HEK293 (cell line): ENCODE measurements around the gene TNFRSF14.

ENCODE experiments used
- CTCF ChIA-PET: fragments of 350-600 bp; formaldehyde crosslinking; extraction: SDS; loops from one replicate; lab custom pipeline; 2021; ENCODE audit warnings: antibody characterized with exemption; lab: Yijun Ruan, JAX
- POLR2A ChIA-PET: fragments of 300-600 bp; formaldehyde crosslinking; extraction: SDS; loops from one replicate; lab custom pipeline; 2020; ENCODE audit warnings: antibody characterized with exemption, inconsistent platforms; lab: Yijun Ruan, JAX
- H3K27ac ChIP-seq: fragments of 200-500 bp; sonication (Bioruptor generic); 2 replicates; pipeline ENCODE4 v1.5.1; 2014; ENCODE audit warnings: low read depth, low read length, control low read depth, inconsistent platforms; ENCODE audit errors: extremely low read depth
- H3K36me3 ChIP-seq, 2 experiments: fragments of 200-500 bp in 1 of 2; sonication (Bioruptor generic) in 1 of 2; 1 replicate in 1 of 2; 2 replicates in 1 of 2; pipeline ENCODE4 v1.5.1; 2014 to 2017; ENCODE audit warnings: inconsistent platforms in 2 of 2, low read length in 2 of 2; ENCODE audit not compliant: control insufficient read depth in 2 of 2, insufficient read depth in 1 of 2
- H3K4me1 ChIP-seq: fragments of 200-500 bp; sonication (Bioruptor generic); 2 replicates; pipeline ENCODE4 v1.5.1; 2014; ENCODE audit warnings: mild to moderate bottlenecking, low read length, inconsistent platforms; ENCODE audit not compliant: control insufficient read depth, insufficient read depth
- H3K4me3 ChIP-seq: 2 replicates; pipeline ENCODE4 v1.5.1; 2011; ENCODE audit warnings: low read depth, mild to moderate bottlenecking, control low read depth, low read length, moderate library complexity
- H3K9me3 ChIP-seq: fragments of 200-500 bp; sonication (Bioruptor generic); 2 replicates; pipeline ENCODE4 v1.5.1; 2014; ENCODE audit warnings: low read depth, low read length, inconsistent platforms; ENCODE audit not compliant: control insufficient read depth, insufficient read depth
- EGR2 ChIP-seq: fragments of 450-650 bp; formaldehyde crosslinking; IDR thresholded peaks from 2 replicates; pipeline ENCODE4 v1.5.1; 2016; ENCODE audit warnings: low read depth, missing biosample characterization, missing genetic modification characterization
- FEZF1 ChIP-seq: fragments of 450-650 bp; formaldehyde crosslinking; IDR thresholded peaks from 2 replicates; pipeline ENCODE4 v1.5.1; 2016; ENCODE audit warnings: missing biosample characterization, missing genetic modification characterization
- GLIS1 ChIP-seq: fragments of 450-650 bp; formaldehyde crosslinking; IDR thresholded peaks from 2 replicates; pipeline ENCODE4 v1.5.1; 2016; ENCODE audit warnings: missing biosample characterization, missing genetic modification characterization
- GLIS2 ChIP-seq: fragments of 450-650 bp; formaldehyde crosslinking; IDR thresholded peaks from 2 replicates; pipeline ENCODE4 v1.5.1; 2016; ENCODE audit warnings: missing biosample characterization, missing genetic modification characterization
- KLF17 ChIP-seq: fragments of 450-650 bp; formaldehyde crosslinking; IDR thresholded peaks from 2 replicates; pipeline ENCODE4 v1.5.1; 2016; ENCODE audit warnings: missing biosample characterization, missing genetic modification characterization
- OSR2 ChIP-seq: fragments of 450-650 bp; formaldehyde crosslinking; IDR thresholded peaks from 2 replicates; pipeline ENCODE4 v1.5.1; 2016; ENCODE audit warnings: missing biosample characterization, missing genetic modification characterization
- OVOL3 ChIP-seq: fragments of 450-650 bp; formaldehyde crosslinking; IDR thresholded peaks from 2 replicates; pipeline ENCODE4 v1.5.1; 2016; ENCODE audit warnings: missing biosample characterization, missing genetic modification characterization
- PRDM6 ChIP-seq: fragments of 450-650 bp; formaldehyde crosslinking; IDR thresholded peaks from 2 replicates; pipeline ENCODE4 v1.5.1; 2017; ENCODE audit warnings: missing biosample characterization, missing genetic modification characterization
- YY1 ChIP-seq: fragments of 450-650 bp; formaldehyde crosslinking; IDR thresholded peaks from 2 replicates; pipeline ENCODE4 v1.5.1; 2018; ENCODE audit warnings: missing biosample characterization, missing genetic modification characterization
- ZFP41 ChIP-seq: fragments of 450-650 bp; formaldehyde crosslinking; IDR thresholded peaks from 2 replicates; pipeline ENCODE4 v1.5.1; 2016; ENCODE audit warnings: missing biosample characterization, missing genetic modification characterization, borderline replicate concordance
- ZIC2 ChIP-seq: fragments of 450-650 bp; formaldehyde crosslinking; IDR thresholded peaks from 2 replicates; pipeline ENCODE4 v1.5.1; 2016; ENCODE audit warnings: missing biosample characterization, missing genetic modification characterization
- ZNF121 ChIP-seq: fragments of 450-650 bp; formaldehyde crosslinking; IDR thresholded peaks from 2 replicates; pipeline ENCODE4 v1.5.1; 2016; ENCODE audit warnings: missing biosample characterization, missing genetic modification characterization
- ZNF146 ChIP-seq: fragments of 450-650 bp; formaldehyde crosslinking; IDR thresholded peaks from 2 replicates; pipeline ENCODE4 v1.5.1; 2016; ENCODE audit warnings: missing biosample characterization, missing genetic modification characterization
- ZNF2 ChIP-seq: fragments of 450-650 bp; formaldehyde crosslinking; IDR thresholded peaks from 2 replicates; pipeline ENCODE4 v1.5.1; 2016; ENCODE audit warnings: missing biosample characterization, missing genetic modification characterization
- ZNF24 ChIP-seq: fragments of 450-650 bp; formaldehyde crosslinking; IDR thresholded peaks from 2 replicates; pipeline ENCODE4 v1.5.1; 2016; ENCODE audit warnings: missing biosample characterization, missing genetic modification characterization
- ZNF341 ChIP-seq: fragments of 450-650 bp; formaldehyde crosslinking; IDR thresholded peaks from 2 replicates; pipeline ENCODE4; 2016; ENCODE audit warnings: low read depth, missing biosample characterization, missing genetic modification characterization
- ZNF354C ChIP-seq: fragments of 450-650 bp; formaldehyde crosslinking; IDR thresholded peaks from 2 replicates; pipeline ENCODE4 v1.5.1; 2016; ENCODE audit warnings: missing biosample characterization, missing genetic modification characterization, low read depth, borderline replicate concordance
- ZNF423 ChIP-seq: fragments of 450-650 bp; formaldehyde crosslinking; IDR thresholded peaks from 2 replicates; pipeline ENCODE4 v1.5.1; 2016; ENCODE audit warnings: missing biosample characterization, missing genetic modification characterization
- ZNF623 ChIP-seq: fragments of 450-650 bp; formaldehyde crosslinking; IDR thresholded peaks from 2 replicates; pipeline ENCODE4 v1.5.1; 2016; ENCODE audit warnings: missing biosample characterization, missing genetic modification characterization
- ZNF624 ChIP-seq: fragments of 450-650 bp; formaldehyde crosslinking; IDR thresholded peaks from 2 replicates; pipeline ENCODE4 v1.5.1; 2017; ENCODE audit warnings: missing biosample characterization, missing genetic modification characterization
- ZNF629 ChIP-seq: fragments of 450-650 bp; formaldehyde crosslinking; IDR thresholded peaks from 2 replicates; pipeline ENCODE4 v1.5.1; 2017; ENCODE audit warnings: missing biosample characterization, missing genetic modification characterization
- ZNF658 ChIP-seq: fragments of 450-650 bp; formaldehyde crosslinking; IDR thresholded peaks from 2 replicates; pipeline ENCODE4; 2016; ENCODE audit warnings: missing biosample characterization, missing genetic modification characterization
- ZNF704 ChIP-seq: fragments of 450-650 bp; formaldehyde crosslinking; IDR thresholded peaks from 2 replicates; pipeline ENCODE4 v1.5.1; 2016; ENCODE audit warnings: missing biosample characterization, missing genetic modification characterization
- ZNF747 ChIP-seq: fragments of 450-650 bp; formaldehyde crosslinking; IDR thresholded peaks from 2 replicates; pipeline ENCODE4 v1.5.1; 2016; ENCODE audit warnings: missing biosample characterization, missing genetic modification characterization
- ZNF791 ChIP-seq: fragments of 450-650 bp; formaldehyde crosslinking; IDR thresholded peaks from 2 replicates; pipeline ENCODE4 v1.5.1; 2016; ENCODE audit warnings: missing biosample characterization, missing genetic modification characterization
- ZSCAN23 ChIP-seq: fragments of 450-650 bp; formaldehyde crosslinking; IDR thresholded peaks from 2 replicates; pipeline ENCODE4 v1.5.1; 2016; ENCODE audit warnings: missing biosample characterization, missing genetic modification characterization

Gene TNFRSF14

GRCh38 chr1:2541619-2542245 lies 14.4 kb upstream of the TNFRSF14 start (continued):
- TF ChIP-seq ZSCAN23: no peak
- no peak for TF ChIP-seq ZNF121
- TF ChIP-seq ZNF747 (tag by site-specific recombination): no peak
- 0 out of 2 replicates have a peak, but pooled peaks have one; percentile 16 for TF ChIP-seq ZNF146 (tag by site-specific recombination)
- TF ChIP-seq ZNF24: no peak
- peak; percentile 51 for TF ChIP-seq GLIS2 (tag by site-specific recombination)
- no peak for TF ChIP-seq ZNF704 (tag by site-specific recombination)
- TF ChIP-seq ZIC2 (tag by site-specific recombination): peak; percentile 99
- no peak for TF ChIP-seq ZNF354C
- TF ChIP-seq OSR2 (tag by site-specific recombination): peak; percentile 83
- peak; percentile 31; the same call in 1 of the 2 replicates for TF ChIP-seq KLF17
- peak; percentile 87; the same call in 1 of the 2 replicates for TF ChIP-seq PRDM6 (tag by site-specific recombination)
- no peak for TF ChIP-seq ZNF341 (tag by site-specific recombination)
- TF ChIP-seq YY1 (tag by site-specific recombination): 0 out of 2 replicates have a peak, but pooled peaks have one; percentile 34
- 0 out of 2 replicates have a peak, but pooled peaks have one; percentile 8 for TF ChIP-seq EGR2
- no peak for TF ChIP-seq ZNF658 (tag by site-specific recombination)
- 0 out of 2 replicates have a peak, but pooled peaks have one; percentile 19 for TF ChIP-seq ZNF2
- no peak for TF ChIP-seq OVOL3 (tag by site-specific recombination)
- peak; percentile 22; the same call in 1 of the 2 replicates for TF ChIP-seq ZNF623 (tag by site-specific recombination)
- peak; percentile 91 for TF ChIP-seq GLIS1 (tag by site-specific recombination)
- no peak for TF ChIP-seq ZNF791
- 0 out of 2 replicates have a peak, but pooled peaks have one; percentile 15 for TF ChIP-seq ZNF629
- TF ChIP-seq FEZF1 (tag by site-specific recombination): no peak
- 0 out of 2 replicates have a peak, but pooled peaks have one; percentile 18 for TF ChIP-seq ZNF624 (tag by site-specific recombination)
- peak; percentile 50 for TF ChIP-seq ZNF423 (tag by site-specific recombination)

GRCh38 chr1:2542246-2542915 lies 13.8 kb upstream of the TNFRSF14 start:
- no peak overlapping the region for H3K4me3 ChIP-seq
- H3K36me3 ChIP-seq: no peaks in the 10 kb centered on the region
- ChIA-PET POLR2A (no interaction called here), CTCF (no interaction called here)
- no peak overlapping the region for H3K27ac ChIP-seq
- no peak for TF ChIP-seq ZFP41
- TF ChIP-seq ZNF341 (tag by site-specific recombination): 0 out of 2 replicates have a peak, but pooled peaks have one; percentile 8
- no peaks in the 10 kb centered on the region for H3K9me3 ChIP-seq
- H3K4me1 ChIP-seq: peaks cover 6% of the 10 kb centered on the region
